CD4-positive, alpha-beta T cell treated with Interferon gamma for 1 hour (primary cell): Measurements from ENCODE around the gene CMTM4.
A peak's percentile ranks its signal among the peaks of the same experiment; 100 is the strongest.
"Not testable (repeated sequence)": the region's sequence is repeated elsewhere in the genome, so short reads cannot be mapped to it uniquely, and the experiment has no call there.

ENCODE experiments used
- DNase-seq: peaks from one replicate; pipeline ENCODE4 v3.0.0-alpha.2; 2020

The CMTM4 gene

DNA sequence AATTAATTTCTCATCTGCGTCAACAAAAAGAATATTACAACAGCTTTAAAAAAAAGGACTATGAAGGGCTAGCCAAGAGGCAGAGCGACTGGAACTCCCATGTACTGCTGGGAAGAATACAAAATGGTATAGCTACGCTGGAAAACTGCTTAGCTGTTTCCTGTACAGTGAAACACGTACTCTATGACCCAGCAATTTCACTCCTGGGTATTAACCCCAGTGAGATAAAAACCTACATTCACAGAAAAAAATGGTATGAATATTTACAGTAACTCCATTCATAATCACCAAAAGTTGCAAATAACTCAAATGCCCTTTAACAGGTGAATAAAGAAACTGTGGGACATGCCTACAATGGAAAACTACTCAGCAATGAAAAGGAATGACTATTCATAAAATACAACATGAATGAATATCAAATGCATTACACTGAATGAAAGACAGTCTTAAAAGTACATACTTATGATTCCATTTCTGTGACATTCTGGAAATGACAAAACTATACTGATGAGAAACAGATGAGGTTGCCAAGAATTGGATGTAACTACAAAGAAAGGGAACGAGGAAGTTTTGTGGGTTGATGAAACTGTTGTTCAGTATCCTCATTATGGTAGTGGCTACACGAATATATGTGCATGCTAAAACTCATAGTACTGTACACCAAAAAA, 27.6 kb downstream of the CMTM4 start:
- no peak for DNase-seq

- DNase-seq, result no peak
Measured at GRCh38 chr16:66667944-66668343, 28.6 kb downstream of the CMTM4 start.

DNA sequence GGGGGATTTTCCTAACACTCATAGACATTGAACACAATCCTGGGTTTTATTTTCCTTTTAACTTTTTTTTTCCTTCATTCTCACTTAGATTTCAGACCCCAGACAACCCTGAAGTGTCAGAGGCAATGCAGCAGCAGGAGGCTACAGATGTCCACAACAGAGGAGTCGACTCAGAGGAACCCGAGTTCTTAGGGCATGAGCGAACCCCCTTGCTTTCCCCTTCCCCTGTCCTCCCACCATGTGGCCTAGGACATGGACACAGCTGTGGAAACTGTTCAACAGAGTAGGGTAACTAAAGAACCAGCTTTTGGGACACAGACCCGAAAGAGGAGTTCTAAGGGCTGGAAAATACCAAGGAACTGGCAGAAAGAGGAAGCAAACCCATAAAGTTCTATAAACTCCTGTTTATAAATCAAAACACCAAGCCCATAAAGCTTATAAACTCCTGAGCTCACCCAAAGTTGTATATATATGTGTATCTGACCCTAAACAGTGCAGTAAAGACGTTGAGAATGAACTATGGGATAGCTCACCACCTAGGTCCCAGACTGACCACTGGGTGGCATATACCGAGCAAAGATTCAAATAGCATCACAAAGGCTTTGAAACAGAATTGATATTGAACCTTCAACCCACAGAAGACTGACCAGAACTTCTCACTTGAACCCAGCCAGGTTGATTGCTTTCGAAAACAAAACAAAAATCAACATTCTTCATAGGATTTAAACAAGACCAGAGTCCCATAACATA, 33.9 kb downstream of the CMTM4 start:
- no peak for DNase-seq

DNA sequence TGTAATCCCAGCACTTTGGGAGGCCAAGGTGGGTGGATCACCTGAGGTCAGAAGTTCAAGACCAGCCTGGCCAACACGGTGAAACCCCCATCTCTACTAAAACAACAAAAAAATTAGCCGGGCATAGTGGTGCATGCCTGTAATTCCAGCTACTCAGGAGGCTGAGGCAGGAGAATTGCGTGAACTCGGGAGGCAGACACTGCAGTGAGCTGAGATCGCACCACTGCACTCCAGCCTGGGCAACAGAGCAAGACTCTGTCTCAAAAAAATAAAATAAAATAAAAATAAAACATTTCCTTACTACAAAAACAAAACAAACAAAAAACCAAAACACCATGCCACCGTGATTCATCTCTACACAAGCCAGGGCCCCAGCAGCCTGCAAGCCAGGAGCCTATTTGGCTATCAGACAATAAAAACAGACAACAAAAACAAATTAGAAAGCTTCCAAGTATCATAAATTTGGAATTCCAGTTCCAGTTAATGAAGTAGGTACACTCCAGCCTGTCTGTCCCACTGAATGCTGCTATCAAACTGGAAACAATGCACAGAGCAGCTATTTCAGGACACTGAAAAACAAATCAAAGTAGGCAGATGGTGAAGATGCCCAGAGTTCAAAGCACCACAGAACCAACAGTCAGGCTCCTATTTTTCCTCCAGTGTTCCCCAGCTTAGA, 34.7 kb downstream of the CMTM4 start:
- DNase-seq, result not testable (repeated sequence)

DNA sequence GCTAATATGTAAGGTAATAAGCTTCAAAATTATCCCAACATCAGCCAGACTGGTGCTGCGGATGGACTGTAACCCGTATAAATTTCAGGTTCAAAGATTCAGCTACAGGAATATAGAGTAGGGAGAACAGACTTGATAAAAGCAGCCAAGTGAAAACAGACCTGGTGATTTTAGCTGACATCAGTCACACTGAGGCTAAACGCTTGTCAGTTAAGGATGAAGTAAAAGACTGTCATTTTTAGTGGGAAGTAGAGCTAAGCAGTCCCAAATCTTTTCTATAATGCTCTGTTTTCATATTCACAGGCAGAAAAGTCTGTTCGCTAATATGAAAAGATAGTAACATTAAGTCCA, 35.4 kb downstream of the CMTM4 start:
- DNase-seq, result no peak

DNA sequence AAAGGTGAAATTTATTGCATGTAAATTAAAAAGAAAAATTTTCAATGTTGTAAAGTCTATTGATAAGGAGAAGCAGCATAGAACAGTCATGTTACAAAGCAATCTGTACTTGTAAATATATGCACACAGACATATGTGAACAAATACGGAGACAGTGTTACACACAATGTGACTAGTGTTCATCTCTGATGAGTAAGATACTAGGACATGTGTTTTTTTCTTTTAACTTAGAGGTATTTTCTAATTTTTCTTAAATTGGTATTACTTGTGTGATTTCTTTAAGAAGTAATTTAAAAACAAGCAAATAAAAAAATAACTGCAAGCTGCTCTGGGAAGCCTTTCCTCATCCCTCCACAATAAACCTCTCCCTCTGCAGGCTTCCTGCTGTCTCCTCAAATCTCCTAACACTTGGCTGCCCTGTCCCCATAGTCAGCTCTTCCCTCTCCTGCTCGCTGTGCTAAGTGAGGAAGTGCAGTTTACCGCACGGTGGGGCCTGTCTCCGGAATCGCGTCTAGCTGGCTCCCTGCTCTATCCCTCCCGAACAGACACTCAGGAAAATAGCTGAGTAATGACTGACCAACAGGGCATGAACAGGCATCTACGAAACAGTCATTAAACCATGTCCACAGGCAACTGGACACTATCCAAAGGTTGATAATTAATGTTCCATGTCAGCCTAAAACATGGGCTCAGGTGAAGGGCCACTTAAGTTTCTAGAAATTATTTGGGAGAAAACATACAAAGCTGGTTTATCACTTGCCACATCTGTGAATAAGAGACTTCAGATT, 35.9 kb downstream of the CMTM4 start:
- peak; percentile 6 for DNase-seq

GRCh38 chr16:66658860-66659190, 37.7 kb downstream of the CMTM4 start:
- DNase-seq, result no peak

DNA sequence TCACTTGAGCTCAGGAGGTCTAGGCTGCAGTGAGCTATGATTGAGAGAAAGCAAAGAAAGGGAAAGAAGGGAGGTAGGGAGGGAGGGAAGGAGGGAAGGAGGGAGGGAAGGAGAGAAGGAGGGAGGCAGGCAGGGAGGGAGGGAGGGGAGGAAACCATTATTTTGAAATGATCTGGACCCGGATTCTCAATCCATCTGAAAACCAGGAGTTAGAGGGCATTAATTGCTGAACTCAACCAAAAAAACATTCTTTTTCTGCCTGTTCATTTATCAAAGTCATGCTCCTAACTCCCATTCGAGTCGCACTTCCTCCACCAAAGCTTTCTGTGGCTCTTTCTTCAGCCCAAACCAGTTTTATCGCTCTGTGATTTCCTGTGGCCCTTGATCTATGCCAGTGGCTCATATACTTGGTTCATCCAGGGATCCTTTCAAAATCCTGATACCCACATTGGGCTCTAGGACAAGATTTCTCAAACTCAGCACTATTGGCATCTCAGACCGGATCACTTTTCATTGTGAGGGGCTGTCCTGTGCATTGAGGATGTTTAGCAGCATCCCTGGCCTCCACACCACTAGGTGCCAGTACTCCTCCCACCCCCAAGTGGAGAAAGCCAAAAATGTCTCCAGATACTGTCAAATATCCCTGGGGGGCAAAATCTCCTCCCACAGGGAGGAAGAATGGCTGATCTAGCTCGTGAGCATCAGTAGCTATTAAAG, 38.2 kb downstream of the CMTM4 start:
- DNase-seq, result no peak

DNA sequence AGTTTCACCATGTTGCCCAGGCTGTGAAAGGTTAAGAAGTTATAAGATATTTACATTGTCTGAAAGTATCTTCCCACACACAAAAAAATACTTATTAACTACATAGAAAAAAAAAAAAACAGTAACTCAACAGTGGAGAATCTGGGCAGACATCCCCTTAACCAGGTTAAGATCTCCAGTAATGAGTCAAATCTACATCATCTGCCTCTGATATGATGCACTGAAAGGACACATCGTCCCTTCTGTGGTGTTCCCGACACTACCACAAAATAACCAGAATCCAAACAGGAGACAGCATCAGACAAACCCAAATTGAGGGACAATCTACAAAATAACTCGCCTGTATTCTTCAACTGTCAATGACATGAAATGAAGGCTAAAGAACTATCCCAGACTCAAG, 40.0 kb downstream of the CMTM4 start:
- no peak for DNase-seq

GRCh38 chr16:66653581-66654350, 42.8 kb downstream of the CMTM4 start:
- no peak for DNase-seq

DNA sequence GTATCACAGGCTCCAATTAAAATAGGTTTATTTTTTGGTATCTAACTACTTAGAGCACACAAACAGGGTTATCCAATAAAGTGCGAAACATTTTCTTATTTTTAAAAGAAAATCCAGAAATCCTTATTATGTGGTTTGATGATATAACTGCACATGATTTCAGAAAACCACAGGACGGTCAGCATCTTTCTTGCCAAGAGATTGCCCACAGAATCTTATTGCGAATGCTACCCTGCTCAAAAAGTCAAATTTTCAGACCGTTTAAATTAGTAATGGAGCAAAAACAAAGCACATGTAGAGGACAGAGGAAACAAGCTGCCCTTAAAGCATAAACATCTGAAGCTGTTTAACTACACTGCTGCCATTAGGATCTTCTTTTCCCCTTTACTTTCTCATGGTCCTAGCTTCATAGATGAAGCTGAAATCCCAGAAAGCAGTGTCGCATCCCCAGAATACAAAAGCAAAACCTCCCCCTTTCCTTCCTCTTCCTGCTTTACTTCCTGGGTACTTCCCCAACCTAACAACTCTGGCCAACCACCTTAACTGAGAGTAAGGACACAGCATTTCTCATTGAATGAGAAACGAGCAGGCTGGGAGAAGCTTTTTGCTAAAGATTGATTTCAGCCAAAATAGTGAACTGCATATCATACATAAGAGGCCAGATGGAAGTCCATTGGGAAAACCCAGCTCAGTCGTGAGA, 43.7 kb downstream of the CMTM4 start:
- DNase-seq, result no peak

DNA sequence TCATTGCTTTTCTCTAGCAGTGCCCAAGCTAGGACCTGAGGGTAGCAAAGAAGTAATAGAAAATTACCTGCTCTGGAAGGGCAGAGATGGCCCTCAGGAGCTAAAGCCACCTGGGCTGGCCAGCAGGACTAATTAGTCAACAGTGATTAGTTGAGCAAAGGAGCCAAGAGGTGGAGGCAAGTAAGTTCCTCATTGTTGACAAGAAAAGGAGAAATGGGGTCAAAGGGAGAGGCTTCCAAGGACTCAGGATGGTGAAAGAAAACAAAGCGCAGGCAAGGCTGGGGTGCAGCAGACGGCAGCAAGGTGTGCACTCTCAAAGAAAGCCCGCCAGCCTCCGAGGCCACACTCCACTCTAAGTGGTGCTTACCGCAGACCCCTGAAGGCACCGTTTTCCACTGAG, 44.6 kb downstream of the CMTM4 start:
- DNase-seq, result no peak

- DNase-seq, result no peak
Measured at GRCh38 chr16:66651474-66651765, 45.1 kb downstream of the CMTM4 start.

GRCh38 chr16:66650707-66651473, 45.7 kb downstream of the CMTM4 start:
- peak; percentile 76 for DNase-seq

DNA sequence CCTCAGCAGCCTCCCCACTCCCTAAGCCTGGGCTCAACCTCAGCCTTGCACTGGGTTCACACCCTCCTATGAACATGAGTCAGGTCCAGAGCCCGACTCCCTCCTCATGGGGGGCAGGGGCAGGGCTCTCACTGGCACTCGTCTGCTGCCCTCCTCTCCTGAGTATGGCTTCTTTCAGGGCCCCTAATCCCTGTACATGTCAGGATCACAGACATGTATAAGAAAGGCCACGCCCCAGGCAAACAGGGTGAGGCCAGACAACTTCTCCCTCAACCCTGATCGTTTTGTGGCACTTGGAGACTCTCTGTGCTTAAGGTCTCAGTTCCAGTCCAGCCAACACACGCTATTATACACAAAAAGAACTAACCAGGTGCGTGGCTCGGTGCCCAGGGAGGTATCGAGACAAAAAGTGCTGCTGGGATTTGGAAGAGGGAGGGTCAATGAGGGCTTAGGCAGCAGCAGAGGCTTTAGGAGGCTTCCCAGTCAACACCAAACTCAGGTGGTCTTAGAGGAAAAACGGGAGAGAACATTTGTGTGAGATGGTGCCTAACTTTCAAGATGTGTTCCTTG, 46.8 kb downstream of the CMTM4 start:
- no peak for DNase-seq

DNA sequence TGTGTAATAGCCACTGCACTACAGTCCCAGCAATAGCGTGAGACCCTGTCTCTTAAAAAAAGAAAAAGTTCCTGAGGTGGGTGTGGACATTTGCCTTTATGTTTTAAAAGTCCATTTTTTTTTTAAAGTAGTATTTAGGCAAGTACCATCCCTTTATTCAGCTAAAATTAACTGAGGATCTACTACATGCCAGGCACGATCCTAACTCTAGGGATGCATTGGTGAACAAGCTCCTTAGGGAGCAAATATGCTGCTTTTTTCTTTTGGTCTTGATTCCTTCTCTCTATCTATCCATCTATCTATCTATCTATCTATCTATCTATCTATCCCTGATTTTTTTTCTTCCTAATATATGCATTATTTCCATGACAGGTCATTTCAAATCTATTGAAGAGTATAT, 47.4 kb downstream of the CMTM4 start:
- DNase-seq, result no peak

GRCh38 chr16:66647866-66648265, 48.7 kb downstream of the CMTM4 start:
- DNase-seq, result no peak

DNA sequence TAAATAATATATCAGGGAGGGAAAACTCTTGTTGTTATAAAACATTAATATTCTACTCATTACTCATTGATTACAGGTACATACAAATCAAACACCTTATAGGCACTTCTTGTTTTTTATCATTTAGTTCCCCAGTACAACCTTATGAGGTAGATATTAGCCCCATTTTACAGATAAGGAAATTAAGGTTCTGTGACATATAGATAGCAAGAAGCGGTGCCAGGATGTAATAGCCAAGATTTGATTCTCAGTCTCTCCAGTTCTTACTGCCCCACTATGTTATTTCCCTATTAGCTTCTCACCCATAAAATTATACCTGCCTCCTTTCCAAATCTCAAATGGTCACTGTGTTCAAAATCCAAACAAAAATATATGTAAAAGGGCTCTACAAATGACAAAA, 55.2 kb downstream of the CMTM4 start:
- no peak for DNase-seq

- DNase-seq, result no peak
Measured at GRCh38 chr16:66640724-66641314, 55.7 kb downstream of the CMTM4 start.
